Fibroblast of the conjunctiva (primary cell): ENCODE results near the gene KMT2E.
"Not testable (repeated sequence)": the region's sequence is repeated elsewhere in the genome, so short reads cannot be mapped to it uniquely, and the experiment has no call there.

Source experiments
- DNase-seq: peaks from one replicate; pipeline ENCODE4 v3.0.0-alpha.2; 2010; ENCODE audit warnings: low read depth

KMT2E gene

DNA sequence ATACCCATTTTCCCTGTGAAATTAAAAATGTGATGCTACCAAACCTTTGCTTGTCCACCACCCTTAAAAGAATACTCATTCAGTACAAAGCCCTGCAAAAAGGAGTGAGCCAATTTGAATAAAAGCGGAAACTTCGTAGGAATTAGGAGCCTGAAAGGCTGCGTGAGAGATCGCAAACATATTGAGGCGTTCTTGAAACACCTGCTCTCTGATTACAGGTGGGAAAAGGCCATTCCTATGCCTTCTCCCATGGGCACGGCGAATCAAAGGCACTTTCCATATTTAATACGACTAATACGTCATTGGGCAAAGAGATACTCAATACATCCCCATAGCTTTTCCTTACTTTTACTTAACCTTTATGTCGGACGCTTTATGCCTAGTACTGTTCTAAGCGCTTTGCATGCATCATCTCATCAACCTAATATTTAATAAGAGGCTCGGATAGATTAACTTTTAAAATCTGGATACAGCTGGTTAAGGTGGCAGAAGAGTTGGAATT is 30.9 kb upstream of the KMT2E start:
- no peak for DNase-seq

DNA sequence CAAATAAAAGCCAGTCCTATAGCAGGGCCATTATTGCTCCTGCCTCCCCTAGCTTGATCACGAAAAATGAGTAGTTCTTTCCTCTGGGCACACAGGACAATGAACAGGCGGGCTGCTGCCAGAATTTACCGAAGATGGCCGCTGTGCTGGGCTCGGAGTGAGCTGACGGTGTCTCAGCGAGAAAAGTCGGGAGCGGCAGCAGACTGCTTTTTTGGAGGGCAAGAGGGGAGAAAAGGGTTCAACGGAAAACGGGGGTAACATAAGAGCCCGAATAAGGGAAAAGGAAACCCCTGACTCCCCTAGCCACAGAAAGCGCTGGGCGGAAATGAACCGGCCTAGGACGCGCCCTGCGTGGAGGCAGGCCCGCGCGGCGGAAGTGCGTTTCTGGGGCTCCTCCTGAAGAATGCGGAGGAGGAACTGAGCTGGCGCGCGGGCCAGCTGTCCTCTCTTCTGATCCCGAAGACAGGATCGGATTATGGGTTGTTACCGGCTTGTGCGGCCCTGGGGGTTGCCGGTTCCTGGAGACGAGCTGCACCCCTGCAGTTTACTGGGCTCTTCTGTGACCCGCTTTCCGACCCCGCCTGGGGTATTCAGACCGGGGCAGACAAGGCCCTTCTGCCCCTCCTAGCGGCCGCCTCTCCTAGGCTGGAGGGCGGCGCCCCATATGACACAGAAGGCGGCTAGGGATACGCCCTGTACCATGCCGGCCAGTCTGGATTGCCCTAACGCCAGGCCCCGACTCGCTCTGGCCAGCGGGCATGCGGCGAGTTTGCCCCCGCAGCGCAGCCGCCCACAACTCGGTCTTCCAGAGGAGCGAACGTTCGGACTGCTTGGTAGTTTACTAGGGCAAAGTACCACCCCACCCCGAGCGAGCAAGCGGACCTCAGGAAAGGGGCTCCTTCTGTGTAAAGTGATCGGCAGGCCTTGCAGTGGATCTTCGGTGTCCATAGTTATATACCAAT is 30.1 kb upstream of the KMT2E start:
- DNase-seq, result peak; percentile 73

DNA sequence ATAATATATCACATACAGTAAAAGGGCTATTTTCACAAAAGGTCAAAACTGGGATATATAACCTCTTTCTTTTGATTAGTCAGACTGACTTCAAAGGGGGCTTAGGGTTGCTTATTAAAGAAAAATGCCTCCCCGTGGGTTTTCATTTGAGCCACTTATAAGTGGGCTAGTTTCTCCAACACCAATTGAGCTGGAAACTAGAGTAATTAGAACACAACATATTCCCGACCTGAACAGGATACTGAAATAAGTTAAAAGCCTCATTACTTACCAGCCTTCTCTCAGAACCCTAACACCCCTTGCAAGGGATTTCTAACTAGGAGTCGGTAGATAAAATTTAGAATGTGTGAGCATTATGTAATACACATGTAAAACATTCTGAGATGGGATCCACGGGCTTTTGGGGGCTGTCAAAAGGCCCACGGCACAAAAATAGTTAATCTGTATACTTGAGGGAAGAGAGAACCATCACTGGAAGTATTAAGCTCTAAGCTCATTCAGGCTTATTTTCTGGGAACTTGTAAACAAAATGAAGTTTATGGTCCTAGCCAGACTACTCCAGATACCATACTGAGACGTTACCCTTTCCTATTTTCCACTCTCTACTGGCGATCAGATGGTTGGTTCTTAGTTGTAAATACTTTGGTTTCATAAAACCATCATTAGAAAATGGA is 29.3 kb upstream of the KMT2E start:
- no peak for DNase-seq

DNA sequence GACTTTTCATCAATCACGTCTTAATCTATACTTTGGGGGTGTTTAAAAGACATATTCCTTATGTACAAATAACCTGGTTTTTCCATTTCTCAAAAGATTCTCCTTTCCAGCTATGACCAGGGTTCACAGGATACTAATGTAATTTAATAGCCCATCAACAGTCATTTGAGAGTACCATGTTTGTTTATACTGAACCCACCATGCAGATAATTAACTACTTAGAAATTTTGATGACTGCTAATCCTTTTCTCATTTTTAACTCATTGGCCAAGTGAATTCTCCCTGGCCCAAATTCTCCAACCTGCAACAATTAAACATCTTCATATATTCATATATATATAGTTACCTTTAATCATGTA is 28.8 kb upstream of the KMT2E start:
- DNase-seq, result no peak

DNA sequence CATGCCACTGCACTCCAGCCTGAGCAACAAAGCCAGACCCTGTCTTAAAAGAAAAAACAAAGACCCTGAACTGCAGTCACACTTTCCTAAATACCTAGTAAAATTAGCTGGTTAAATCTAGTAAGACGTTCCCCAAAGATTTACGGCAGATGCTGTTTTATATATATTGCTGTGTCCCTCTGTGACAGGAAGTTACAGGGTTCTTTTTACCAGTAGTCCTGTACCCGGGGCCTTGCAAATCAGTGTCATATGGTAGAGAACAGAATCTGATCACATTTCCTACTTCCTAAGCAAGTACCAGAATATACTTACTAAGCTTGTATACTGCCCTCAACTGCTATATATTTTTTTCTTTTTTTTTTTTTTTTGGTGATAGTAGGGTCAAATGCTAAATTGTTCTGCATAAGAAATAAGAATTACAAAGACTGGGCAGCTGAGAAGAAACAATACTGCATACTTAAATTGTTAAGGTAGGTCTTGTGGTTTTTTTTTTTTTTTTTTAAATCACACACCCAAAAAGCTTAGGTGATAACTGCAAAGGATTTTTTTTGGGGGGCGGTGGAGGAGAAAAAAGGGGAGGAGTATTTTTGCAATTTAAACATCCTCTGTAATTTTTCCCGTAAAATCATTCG is 27.3 kb upstream of the KMT2E start:
- DNase-seq, result no peak

- not testable (repeated sequence) for DNase-seq
These were observed 26.6 kb upstream of the KMT2E start for GRCh38 chr7:104987403-104987802.

GRCh38 chr7:104990983-104991382 is 23.0 kb upstream of the KMT2E start:
- no peak for DNase-seq

GRCh38 chr7:104992306-104992705 is 21.7 kb upstream of the KMT2E start:
- no peak for DNase-seq

- DNase-seq, result no peak
These were observed 20.7 kb upstream of the KMT2E start for GRCh38 chr7:104993217-104993862.

GRCh38 chr7:104998040-104998752 is 15.8 kb upstream of the KMT2E start:
- DNase-seq, result no peak

DNA sequence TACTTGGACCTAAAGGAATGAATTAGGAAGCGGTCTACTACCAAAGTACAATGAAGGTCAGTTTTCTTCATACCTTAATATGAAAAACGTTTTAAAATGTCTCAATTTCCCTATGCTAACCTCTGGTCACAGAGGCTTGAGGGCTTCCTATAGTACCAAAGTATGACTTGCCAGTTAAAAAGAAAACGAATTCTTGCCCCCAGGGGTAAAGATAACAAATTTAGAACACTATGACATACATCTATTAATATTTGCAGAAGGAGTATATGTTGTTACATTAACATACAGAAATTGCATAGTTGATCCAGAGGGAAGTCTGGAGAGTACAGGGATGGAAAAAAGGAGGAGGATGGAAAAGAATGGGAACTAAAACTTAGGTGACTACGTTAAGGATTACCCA is 13.8 kb upstream of the KMT2E start:
- DNase-seq, result no peak

DNA sequence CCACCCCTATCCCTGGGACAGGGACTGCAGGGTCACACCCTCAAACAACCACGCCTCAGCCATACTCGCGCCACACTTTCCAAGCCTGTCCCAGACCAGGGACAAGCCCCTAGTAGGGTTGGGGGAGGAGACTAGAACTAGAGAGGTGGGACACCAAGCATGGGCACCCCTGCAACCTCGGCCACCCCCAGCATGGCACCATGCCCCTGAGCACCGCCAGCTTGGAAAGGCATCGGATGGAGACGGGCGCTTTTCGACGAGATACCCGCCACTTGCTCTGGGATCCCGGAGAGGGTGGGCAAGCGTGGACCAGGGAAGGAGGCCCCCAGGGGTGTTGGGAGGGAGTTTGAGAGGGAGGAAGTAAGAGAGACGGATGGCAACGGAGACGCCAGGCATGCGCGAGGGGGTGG is 13.1 kb upstream of the KMT2E start:
- no peak for DNase-seq

GRCh38 chr7:105001652-105002184 is 12.3 kb upstream of the KMT2E start:
- no peak for DNase-seq

DNA sequence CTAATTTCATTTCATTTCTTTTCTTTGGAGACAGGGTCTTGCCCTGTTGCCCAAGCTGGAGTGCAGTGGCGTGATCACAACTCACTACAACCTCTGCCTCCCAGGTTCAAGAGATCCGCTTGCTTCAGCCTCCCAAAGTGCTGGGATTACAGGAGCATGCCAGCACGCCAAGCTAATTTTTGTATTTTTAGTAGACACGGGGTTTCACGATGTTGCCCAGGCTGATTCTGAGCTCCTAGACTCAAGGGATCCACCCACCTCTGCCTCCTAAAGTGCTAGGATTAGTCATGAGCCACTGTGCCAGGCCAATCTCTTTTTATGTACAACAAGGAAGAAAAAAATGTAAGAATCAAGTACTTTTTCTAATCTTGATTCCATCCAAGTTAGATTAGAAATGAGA is 10.7 kb upstream of the KMT2E start:
- DNase-seq, result peak; percentile 66

DNA sequence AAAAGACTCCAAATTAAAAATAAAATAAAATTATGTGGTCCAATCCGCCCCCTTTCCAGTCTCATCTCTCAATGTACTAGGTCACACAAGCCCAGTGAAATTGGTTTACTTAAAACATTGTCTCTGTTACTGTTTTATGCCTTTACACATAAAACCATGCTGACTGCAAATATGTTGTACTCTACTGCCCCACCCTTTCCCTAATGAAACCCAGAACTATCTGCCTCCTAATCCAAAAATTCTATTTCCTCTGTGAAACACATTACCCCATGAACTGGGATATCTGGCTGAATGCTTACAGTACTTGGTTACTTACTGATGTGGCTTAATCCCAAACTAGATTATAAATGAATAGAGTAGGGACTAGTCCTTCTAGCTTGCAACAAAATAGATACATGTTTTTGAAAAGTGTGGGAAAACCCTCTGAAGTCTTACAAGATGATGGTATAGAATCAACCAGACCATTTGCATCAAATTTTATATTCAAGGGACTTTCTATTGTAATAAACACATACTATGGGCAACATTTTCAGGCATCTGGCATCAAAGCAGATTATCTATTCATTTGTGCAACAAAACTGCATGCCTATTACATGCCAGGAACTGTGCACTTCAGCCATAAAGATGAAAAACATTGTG is 10.0 kb upstream of the KMT2E start:
- DNase-seq, result no peak

DNA sequence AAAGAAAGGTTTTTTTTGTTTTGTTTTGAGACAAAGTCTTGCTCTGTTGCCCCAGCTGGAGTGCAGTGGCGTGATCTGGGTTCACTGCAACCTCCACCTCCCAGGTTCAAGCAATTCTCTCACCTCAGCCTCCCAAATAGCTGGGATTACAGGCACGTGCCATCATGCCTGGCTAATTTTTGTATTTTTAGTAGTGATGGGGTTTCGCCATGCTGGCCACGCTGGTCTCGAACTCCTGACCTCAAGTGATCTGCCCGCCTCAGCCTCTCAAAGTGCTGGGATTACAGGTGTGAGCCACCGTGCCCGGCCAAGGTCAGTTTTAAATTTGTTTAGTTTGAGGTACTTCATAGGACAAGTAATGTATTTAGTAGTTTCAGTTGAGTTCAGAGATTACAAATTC is 9.0 kb upstream of the KMT2E start:
- not testable (repeated sequence) for DNase-seq

GRCh38 chr7:105005486-105005885 is 8.5 kb upstream of the KMT2E start:
- not testable (repeated sequence) for DNase-seq

GRCh38 chr7:105006367-105007136 is 7.5 kb upstream of the KMT2E start:
- no peak for DNase-seq

GRCh38 chr7:105007298-105007697 is 6.7 kb upstream of the KMT2E start:
- DNase-seq, result no peak
